Keratinocyte (primary cell): ENCODE results near the gene OR9A4. TPM values are rescaled to one million over a fixed set of nuclear protein-coding genes. Genes with fewer than 3 reads are reported as not detected.

ENCODE experiments used
- DNase-seq: peaks from one replicate; pipeline ENCODE4 v3.0.0-alpha.2; 2011; ENCODE audit warnings: low read depth, missing footprints, low spot score
- FAIRE-seq: peaks from 2 replicates; lab custom pipeline; 2011; peaks lifted over from hg19 to GRCh38; lab: Jason Lieb, UNC
- H2AFZ ChIP-seq: 2 replicates; pipeline ENCODE4 v1.6.0; 2012; ENCODE audit warnings: low read length, control low read depth, inconsistent platforms; ENCODE audit not compliant: control insufficient read depth
- H3K27ac ChIP-seq: 2 replicates; pipeline ENCODE4 v1.5.1; 2011; ENCODE audit warnings: low read length; ENCODE audit not compliant: control insufficient read depth, insufficient read depth
- H3K27me3 ChIP-seq: 3 replicates; pipeline ENCODE4 v1.6.0; 2011; ENCODE audit warnings: low read length; ENCODE audit not compliant: control insufficient read depth, insufficient read depth; ENCODE audit errors: extremely low read depth
- H3K36me3 ChIP-seq, 2 experiments: 2 replicates in 1 of 2; 3 replicates in 1 of 2; pipeline ENCODE4 v1.5.1; 2011; ENCODE audit warnings: low read length in 2 of 2, mild to moderate bottlenecking in 1 of 2; ENCODE audit not compliant: control insufficient read depth in 2 of 2, insufficient read depth in 2 of 2; ENCODE audit errors: extremely low read depth in 1 of 2
- H3K4me1 ChIP-seq: 3 replicates; pipeline ENCODE4 v1.5.1; 2011; ENCODE audit warnings: low read length; ENCODE audit not compliant: control insufficient read depth, insufficient read depth; ENCODE audit errors: extremely low read depth
- H3K4me2 ChIP-seq: 3 replicates; pipeline ENCODE4 v1.6.0; 2011; ENCODE audit warnings: low read depth, low read length; ENCODE audit not compliant: control insufficient read depth, insufficient read depth; ENCODE audit errors: extremely low read depth
- H3K4me3 ChIP-seq, 3 experiments: fragments of 200-600 bp in 1 of 3; sonication (generic) in 1 of 3; 2 replicates in 2 of 3; 3 replicates in 1 of 3; pipeline ENCODE4 v1.5.1; 2011 to 2016; ENCODE audit warnings: low read length in 3 of 3, mild to moderate bottlenecking in 3 of 3, control low read depth in 2 of 3, inconsistent platforms in 1 of 3, low read depth in 1 of 3, mixed read lengths in 1 of 3, mixed run types in 1 of 3, moderate library complexity in 1 of 3; ENCODE audit not compliant: control insufficient read depth in 2 of 3, insufficient read depth in 2 of 3; ENCODE audit errors: extremely low read depth in 1 of 3
- H3K79me2 ChIP-seq: 2 replicates; pipeline ENCODE4 v1.6.0; 2012; ENCODE audit warnings: low read length; ENCODE audit not compliant: control insufficient read depth, insufficient read depth
- H3K9ac ChIP-seq: 3 replicates; pipeline ENCODE4 v1.6.0; 2011; ENCODE audit warnings: low read length; ENCODE audit not compliant: control insufficient read depth, insufficient read depth; ENCODE audit errors: extremely low read depth
- H3K9me1 ChIP-seq: 3 replicates; pipeline ENCODE4 v1.6.0; 2011; ENCODE audit warnings: low read length; ENCODE audit not compliant: control insufficient read depth, insufficient read depth; ENCODE audit errors: extremely low read depth
- H3K9me3 ChIP-seq: 2 replicates; pipeline ENCODE4 v1.5.1; 2012; ENCODE audit warnings: low read depth, low read length; ENCODE audit not compliant: control insufficient read depth
- H4K20me1 ChIP-seq: 3 replicates; pipeline ENCODE4 v1.6.0; 2011; ENCODE audit warnings: low read length; ENCODE audit not compliant: control insufficient read depth, insufficient read depth; ENCODE audit errors: extremely low read depth
- EZH2 ChIP-seq: IDR thresholded peaks from one replicate; pipeline ENCODE4 v1.6.1; 2012; ENCODE audit warnings: inconsistent platforms, mild to moderate bottlenecking, low read length, moderate library complexity
- dilution Hi-C: fragments of 300-500 bp; cut with MboI; formaldehyde crosslinking; loops from one replicate; pipeline ENCODE4 v1.7.0; 2020; ENCODE audit warnings: low sequenced_read_pairs; ENCODE audit not compliant: extremely low pct_ligation_motif_present
- polyA plus RNA-seq, 5 experiments: library from polyadenylated mRNA; depleted of rRNA in 3 of 5; stranded (reverse) in 3 of 5; stranded (forward) in 1 of 5; unstranded in 1 of 5; fragments of >200 nt; gene quantifications; 1 replicate in 1 of 5; 2 replicates in 3 of 5; 3 replicates in 1 of 5; pipeline versions ENCODE4 v1.2.1 to v1.2.3, GENCODE V29; 2011 to 2012; ENCODE audit warnings: missing spikeins in 2 of 5, low read depth in 1 of 5, low replicate concordance in 1 of 5
- TF ChIP-seq, protein P1 (sequence below), 3 experiments: IDR thresholded peaks in 1 of 3; conservative IDR thresholded peaks in 1 of 3; optimal IDR thresholded peaks in 1 of 3; 2 replicates in 2 of 3; 3 replicates in 1 of 3; pipeline versions ENCODE3 to v1.5.1; 2011; ENCODE audit warnings: low read length in 3 of 3, mild to moderate bottlenecking in 3 of 3, moderate library complexity in 2 of 3, control low read depth in 1 of 3, inconsistent platforms in 1 of 3; ENCODE audit not compliant: insufficient read depth in 2 of 3; ENCODE audit errors: extremely low read depth in 1 of 3

OR9A4 gene
- polyA plus RNA-seq, 1 donor (not counting 4 experiments of a cell fraction or from before 2014, with no cell fraction given): not detected

DNA sequence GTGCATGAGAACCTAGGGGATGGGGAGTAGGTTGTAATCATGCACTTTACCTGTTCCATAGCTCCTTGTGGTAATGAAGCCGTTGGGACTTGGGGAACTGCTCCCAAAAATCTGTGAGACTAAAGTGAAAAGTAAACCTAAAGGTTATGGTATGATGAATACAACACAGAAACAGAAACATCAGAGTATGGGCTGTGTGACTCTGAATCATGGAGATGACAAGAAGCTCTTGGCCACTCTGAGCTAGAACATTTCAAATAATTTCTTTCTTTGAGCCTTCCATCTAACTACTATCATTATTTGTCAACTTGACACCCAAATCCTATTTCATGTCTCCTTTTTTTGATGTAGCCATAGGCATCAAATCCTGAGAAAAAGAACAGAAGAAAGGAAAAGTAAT lies 27.6 kb downstream of the OR9A4 start:
- TF ChIP-seq, protein P1, sequence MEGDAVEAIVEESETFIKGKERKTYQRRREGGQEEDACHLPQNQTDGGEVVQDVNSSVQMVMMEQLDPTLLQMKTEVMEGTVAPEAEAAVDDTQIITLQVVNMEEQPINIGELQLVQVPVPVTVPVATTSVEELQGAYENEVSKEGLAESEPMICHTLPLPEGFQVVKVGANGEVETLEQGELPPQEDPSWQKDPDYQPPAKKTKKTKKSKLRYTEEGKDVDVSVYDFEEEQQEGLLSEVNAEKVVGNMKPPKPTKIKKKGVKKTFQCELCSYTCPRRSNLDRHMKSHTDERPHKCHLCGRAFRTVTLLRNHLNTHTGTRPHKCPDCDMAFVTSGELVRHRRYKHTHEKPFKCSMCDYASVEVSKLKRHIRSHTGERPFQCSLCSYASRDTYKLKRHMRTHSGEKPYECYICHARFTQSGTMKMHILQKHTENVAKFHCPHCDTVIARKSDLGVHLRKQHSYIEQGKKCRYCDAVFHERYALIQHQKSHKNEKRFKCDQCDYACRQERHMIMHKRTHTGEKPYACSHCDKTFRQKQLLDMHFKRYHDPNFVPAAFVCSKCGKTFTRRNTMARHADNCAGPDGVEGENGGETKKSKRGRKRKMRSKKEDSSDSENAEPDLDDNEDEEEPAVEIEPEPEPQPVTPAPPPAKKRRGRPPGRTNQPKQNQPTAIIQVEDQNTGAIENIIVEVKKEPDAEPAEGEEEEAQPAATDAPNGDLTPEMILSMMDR (optimal IDR thresholded peaks at IDR 0.05 in 1 of 3, IDR thresholded peaks at IDR 0.05 in 1 of 3, conservative IDR thresholded peaks at IDR 0.05 in 1 of 3; ENCODE audit: extremely low read depth in 1 of 3, insufficient read depth in 2 of 3, low read length in 3 of 3): no peak
- no peak for TF ChIP-seq EZH2
- no peaks in the 10 kb centered on the region for H4K20me1 ChIP-seq
- H3K9me3 ChIP-seq: no peaks in the 10 kb centered on the region
- H3K4me2 ChIP-seq: no peak overlapping the region
- H3K27me3 ChIP-seq: no peaks in the 10 kb centered on the region
- dilution Hi-C loops: no loop called here
- H3K9ac ChIP-seq: no peak overlapping the region
- no peaks in the 10 kb centered on the region for H3K9me1 ChIP-seq
- H3K4me1 ChIP-seq: peaks cover 17% of the 10 kb centered on the region
- H3K27ac ChIP-seq: no peak overlapping the region
- no peak overlapping the region for H3K4me3 ChIP-seq
- H3K36me3 ChIP-seq: no peaks in the 10 kb centered on the region
- DNase-seq: no peak
- FAIRE-seq: no peak
- H2AFZ ChIP-seq: no peak overlapping the region
- no peaks in the 10 kb centered on the region for H3K79me2 ChIP-seq

DNA sequence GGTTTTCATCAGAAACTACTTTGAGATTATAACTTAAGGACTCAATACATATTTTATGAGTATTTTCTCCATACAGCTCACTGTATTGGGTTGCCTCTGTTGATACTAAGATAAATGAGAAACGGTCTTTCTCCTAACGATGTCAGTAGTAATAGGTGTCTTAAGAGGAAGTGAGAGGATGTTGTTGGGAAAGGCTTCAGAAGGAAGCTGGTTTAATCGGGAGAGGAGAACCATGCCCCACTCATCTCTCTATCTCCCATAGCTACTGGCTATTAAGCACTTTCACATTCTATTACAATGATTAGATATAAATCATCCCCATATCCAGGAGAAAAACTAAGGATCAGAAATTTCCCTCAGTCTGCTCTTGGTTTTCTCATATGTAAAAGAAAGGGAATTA lies 28.6 kb downstream of the OR9A4 start:
- dilution Hi-C loops: no loop called here
- no peaks in the 10 kb centered on the region for H3K9me1 ChIP-seq
- no peak overlapping the region for H3K9ac ChIP-seq
- H3K4me3 ChIP-seq: no peak overlapping the region
- no peaks in the 10 kb centered on the region for H3K79me2 ChIP-seq
- H2AFZ ChIP-seq: no peak overlapping the region
- no peaks in the 10 kb centered on the region for H3K9me3 ChIP-seq
- H4K20me1 ChIP-seq: no peaks in the 10 kb centered on the region
- peak overlapping the region; percentile 41 for H3K4me2 ChIP-seq
- no peak overlapping the region for H3K27ac ChIP-seq
- DNase-seq (no peak), FAIRE-seq (no peak)
- no peaks in the 10 kb centered on the region for H3K36me3 ChIP-seq
- TF ChIP-seq EZH2: no peak
- TF ChIP-seq, protein P1 (optimal IDR thresholded peaks at IDR 0.05 in 1 of 3, IDR thresholded peaks at IDR 0.05 in 1 of 3, conservative IDR thresholded peaks at IDR 0.05 in 1 of 3; ENCODE audit: extremely low read depth in 1 of 3, insufficient read depth in 2 of 3, low read length in 3 of 3): no peak
- no peaks in the 10 kb centered on the region for H3K27me3 ChIP-seq
- peaks cover 17% of the 10 kb centered on the region for H3K4me1 ChIP-seq
